Gastrocnemius medialis (tissue), 4 donors: ENCODE results near the gene PRSS33.

Source experiments
- CTCF ChIP-seq, 5 experiments: fragments of 450-650 bp in 3 of 5; fragments of 200-600 bp in 2 of 5; sonication (generic) in 2 of 5; IDR thresholded peaks in 4 of 5; conservative IDR thresholded peaks in 1 of 5; 1 replicate in 4 of 5; 2 replicates in 1 of 5; pipeline ENCODE4 v1.5.1; 2016 to 2019; ENCODE audit warnings: antibody characterized with exemption in 5 of 5, mild to moderate bottlenecking in 3 of 5, moderate library complexity in 3 of 5
- POLR2A ChIP-seq, 2 donors: fragments of 450-650 bp; IDR thresholded peaks; one replicate each; pipeline ENCODE4 v1.6.1; 2017; ENCODE audit warnings: antibody characterized with exemption in 2 of 2, mild to moderate bottlenecking in 2 of 2, moderate library complexity in 2 of 2

- TF ChIP-seq CTCF (IDR thresholded peaks at IDR 0.05 in 4 of 5, conservative IDR thresholded peaks at IDR 0.05 in 1 of 5), result no peak
- TF ChIP-seq POLR2A (IDR thresholded peaks at IDR 0.05), result no peak
Measured at GRCh38 chr16:2757344-2757743, 30.0 kb downstream of the PRSS33 start.
